ENCODE measurements around the gene PDIA6. TPM values are rescaled to one million over a fixed set of nuclear protein-coding genes. Genes with fewer than 3 reads are reported as not detected.
A peak's percentile ranks its signal among the peaks of the same experiment; 100 is the strongest.
"Not testable (repeated sequence)": the region's sequence is repeated elsewhere in the genome, so short reads cannot be mapped to it uniquely, and the experiment has no call there.

PDIA6 gene
- total RNA-seq, 2 experiments from 2014 or later = 127 to 136 TPM

DNA sequence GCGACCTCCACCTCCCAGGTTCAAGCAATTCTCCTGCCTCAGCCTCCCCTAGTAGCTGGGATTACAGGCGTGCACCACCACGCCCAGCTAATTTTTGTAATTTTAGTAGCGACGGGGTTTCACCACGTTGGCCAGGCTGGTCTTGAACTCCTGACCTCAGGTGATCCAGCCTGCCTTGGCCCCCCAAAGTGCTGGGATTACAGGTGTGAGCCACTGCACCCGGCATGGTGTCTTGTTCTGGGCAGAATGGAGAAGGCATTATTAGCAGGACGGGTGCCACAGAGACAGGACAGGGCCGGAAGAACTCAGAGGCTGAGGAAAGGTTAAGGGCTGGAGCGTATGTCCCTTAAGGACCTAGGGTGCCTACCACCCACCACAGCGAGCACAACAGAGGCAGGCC is 31.8 kb downstream of the PDIA6 start:
- CTCF ChIA-PET, POLR2A ChIA-PET, H3K4me1 Mint-ChIP-seq, DNase-seq, H3K9me3 Mint-ChIP-seq, H3K27ac Mint-ChIP-seq, H3K4me3 Mint-ChIP-seq, H3K27me3 Mint-ChIP-seq: not testable (repeated sequence)
- H3K36me3 Mint-ChIP-seq (ENCODE audit: low read depth) = peaks cover 34% of the 10 kb centered on the region

DNA sequence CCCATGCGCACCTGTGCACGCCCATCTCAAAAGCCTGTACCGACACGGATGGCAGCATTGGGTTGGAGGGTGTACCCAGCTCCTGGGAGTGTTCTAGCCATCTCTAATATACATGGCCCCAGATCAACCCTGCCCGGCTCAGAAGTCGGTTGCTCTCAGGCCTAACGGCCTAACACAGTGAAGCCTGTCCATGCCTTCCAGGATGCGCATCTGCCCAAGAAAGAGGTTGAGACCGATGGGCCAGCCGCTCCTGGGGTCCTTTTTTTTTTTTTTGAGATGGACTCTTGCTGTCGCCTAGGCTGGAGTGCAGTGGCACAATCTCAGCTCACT is 32.1 kb downstream of the PDIA6 start:
- H3K36me3 Mint-ChIP-seq (ENCODE audit: low read depth) = peaks cover 34% of the 10 kb centered on the region
- DNase-seq = no peak
- H3K9me3 Mint-ChIP-seq = no peaks in the 10 kb centered on the region
- no peak overlapping the region for H3K27ac Mint-ChIP-seq
- H3K27me3 Mint-ChIP-seq = no peaks in the 10 kb centered on the region
- H3K4me3 Mint-ChIP-seq = no peak overlapping the region
- POLR2A ChIA-PET = no interaction called here
- H3K4me1 Mint-ChIP-seq = no peaks in the 10 kb centered on the region
- CTCF ChIA-PET = no interaction called here

DNA sequence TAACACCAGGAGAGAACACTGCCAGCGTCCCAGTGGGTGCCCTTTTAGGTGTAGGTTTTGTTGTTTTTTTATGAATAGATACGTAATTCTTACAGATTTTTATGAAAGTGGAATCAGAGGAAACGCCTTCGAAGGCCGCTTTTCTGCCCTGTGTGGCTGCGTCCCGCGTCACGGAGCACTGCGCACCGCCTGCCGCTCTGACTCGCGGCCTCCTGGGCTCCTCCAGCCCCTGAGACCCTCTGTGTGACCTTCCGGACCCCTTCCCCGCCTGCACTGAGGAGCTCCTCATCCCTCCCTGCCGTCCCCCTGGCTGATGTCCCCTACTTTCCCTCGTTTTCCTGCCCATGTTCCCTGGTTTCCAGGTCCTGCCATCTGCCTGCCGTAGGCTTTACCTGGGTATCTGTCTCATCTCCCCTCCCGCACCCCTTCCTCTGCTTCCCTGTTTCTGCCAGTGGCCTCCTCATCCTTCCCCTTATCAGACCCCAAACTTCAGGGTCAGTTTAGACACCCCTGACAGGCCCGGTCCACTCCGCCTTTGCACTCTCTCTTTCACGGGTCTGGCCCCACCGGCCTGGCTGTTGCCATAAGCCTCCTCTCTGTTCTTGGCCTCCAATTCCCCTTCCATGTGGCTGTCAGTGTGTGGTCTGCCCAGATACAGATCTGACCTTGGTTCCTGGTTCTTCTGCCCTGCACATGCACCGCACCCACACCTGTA is 32.7 kb downstream of the PDIA6 start:
- no peak for DNase-seq
- H3K27ac Mint-ChIP-seq = no peak overlapping the region
- peaks cover 29% of the 10 kb centered on the region for H3K36me3 Mint-ChIP-seq (ENCODE audit: low read depth)
- no peak overlapping the region for H3K4me3 Mint-ChIP-seq
- H3K27me3 Mint-ChIP-seq = no peaks in the 10 kb centered on the region
- H3K9me3 Mint-ChIP-seq = no peaks in the 10 kb centered on the region
- CTCF ChIA-PET = no interaction called here
- POLR2A ChIA-PET = no interaction called here
- no peaks in the 10 kb centered on the region for H3K4me1 Mint-ChIP-seq

DNA sequence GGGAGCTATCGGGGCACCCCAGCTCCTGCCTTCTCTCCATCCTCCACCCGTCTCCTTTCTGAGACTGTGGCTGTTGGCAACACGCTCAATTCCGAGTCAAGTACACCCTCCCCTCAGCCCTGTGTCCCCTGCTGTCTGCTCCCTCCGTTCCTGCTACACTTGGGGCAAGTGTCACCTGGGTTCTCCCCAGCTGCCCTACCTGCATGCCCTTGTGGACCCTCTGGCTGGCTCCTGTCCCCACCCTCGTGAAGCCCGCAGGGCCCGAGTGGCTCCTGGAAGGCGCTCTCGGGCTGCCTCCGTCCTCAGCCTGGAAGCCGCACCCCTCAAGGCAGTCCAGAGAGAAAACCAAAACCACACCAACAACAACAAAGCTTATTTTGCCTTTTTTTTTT is 33.9 kb downstream of the PDIA6 start:
- H3K9me3 Mint-ChIP-seq = no peaks in the 10 kb centered on the region
- DNase-seq = no peak
- H3K4me1 Mint-ChIP-seq = no peaks in the 10 kb centered on the region
- H3K27me3 Mint-ChIP-seq = no peaks in the 10 kb centered on the region
- peak overlapping the region; percentile 19 for H3K27ac Mint-ChIP-seq
- ChIA-PET POLR2A (no interaction called here), CTCF (no interaction called here)
- H3K4me3 Mint-ChIP-seq = no peak overlapping the region
- peaks cover 18% of the 10 kb centered on the region for H3K36me3 Mint-ChIP-seq (ENCODE audit: low read depth)

DNA sequence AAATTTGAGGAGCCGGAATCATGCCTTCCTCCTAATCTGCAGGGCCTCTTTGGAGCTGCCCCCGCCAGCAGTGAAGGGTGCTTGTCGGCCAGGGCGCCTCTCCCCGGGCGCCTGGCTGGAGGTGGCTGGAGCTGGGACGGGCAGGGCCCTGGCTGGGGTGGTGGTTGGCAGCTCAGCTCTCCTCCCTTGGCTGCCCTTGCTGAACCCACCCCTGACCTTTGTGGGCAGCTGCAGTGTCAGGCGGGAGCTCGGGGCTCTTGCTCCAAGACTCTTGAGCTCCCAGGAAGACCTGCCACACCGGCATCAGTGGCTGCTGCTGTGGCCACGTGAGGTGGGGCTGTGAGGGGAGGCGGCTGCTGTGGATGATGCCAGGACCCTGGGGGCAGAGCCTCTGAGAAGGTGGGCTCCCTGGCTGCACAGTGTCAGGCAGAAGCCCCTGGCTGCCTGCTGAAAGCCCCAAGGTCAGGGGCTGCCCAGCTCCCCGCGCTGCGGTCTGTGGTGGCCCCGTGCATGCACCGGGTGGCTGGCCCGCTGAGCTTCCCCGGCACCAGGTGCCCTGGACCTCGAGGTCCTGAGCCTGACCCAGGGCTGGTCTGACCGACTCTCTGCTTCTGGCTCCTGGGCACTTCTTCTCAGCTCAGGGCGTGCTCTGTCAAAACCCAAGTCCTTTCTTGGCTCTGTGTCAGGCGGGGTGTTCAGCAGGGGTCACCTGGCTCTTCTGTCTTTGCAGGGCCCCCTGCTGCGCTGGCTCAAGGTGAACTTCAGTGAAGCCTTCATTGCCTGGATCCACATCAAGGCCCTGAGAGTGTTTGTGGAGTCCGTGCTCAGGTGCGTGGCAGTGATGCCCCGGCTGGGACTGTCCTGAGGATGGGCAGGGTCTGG is 34.5 kb downstream of the PDIA6 start:
- Mint-ChIP-seq H3K4me1 (no peaks in the 10 kb centered on the region), H3K4me3 (no peak overlapping the region), H3K27me3 (no peaks in the 10 kb centered on the region), H3K36me3 (ENCODE audit: low read depth) (peaks cover 13% of the 10 kb centered on the region), H3K9me3 (no peaks in the 10 kb centered on the region), H3K27ac (no peak overlapping the region)
- no peak for DNase-seq
- ChIA-PET POLR2A (no interaction called here), CTCF (interaction anchor here (1.3 kb wide), 1 partner anchor 8 kb away, joined by 5 read pairs; no protein-coding TSS in a partner anchor)

DNA sequence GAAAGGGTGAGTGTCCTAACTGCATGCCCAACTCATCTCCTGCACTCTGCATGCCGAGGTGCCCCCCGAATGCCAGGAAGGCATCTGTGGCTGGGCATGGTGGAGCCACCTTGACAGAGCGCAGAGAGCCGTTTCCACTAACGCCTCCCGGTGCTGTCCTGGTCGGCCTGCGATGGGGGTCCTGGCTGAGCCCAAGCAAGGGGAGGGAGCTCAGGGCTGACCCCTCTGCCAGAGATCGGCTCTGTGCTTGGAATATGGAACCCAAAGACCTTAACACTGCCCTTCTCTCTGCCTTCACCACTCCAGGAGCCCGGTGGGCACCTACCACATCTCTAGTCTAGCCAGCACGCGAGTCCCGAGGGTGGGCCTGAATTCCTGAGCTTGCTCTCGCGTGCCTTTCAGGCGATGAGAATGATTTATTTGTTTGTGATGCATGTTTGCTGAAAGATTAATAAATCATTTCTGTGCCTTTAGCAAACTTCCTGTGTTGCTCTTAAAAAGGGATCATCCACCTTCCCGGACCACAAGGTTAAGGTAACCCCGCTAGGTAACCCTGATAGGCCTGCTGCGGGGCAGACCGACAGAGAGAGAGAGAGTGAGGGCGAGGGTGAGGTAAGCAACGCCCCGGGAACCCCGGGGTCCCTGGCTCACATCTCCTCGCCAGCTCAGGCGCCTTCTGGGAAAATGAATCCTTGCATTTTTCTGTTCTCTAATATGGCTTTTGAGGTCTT is 35.3 kb downstream of the PDIA6 start:
- H3K4me1 Mint-ChIP-seq = no peaks in the 10 kb centered on the region
- DNase-seq = no peak
- no peaks in the 10 kb centered on the region for H3K27me3 Mint-ChIP-seq
- ChIA-PET POLR2A (no interaction called here), CTCF (interaction anchor here (1.3 kb wide), 1 partner anchor 9 kb away, joined by 5 read pairs; no protein-coding TSS in a partner anchor)
- no peak overlapping the region for H3K4me3 Mint-ChIP-seq
- no peak overlapping the region for H3K27ac Mint-ChIP-seq
- H3K36me3 Mint-ChIP-seq (ENCODE audit: low read depth) = peaks cover 9% of the 10 kb centered on the region
- H3K9me3 Mint-ChIP-seq = no peaks in the 10 kb centered on the region

DNA sequence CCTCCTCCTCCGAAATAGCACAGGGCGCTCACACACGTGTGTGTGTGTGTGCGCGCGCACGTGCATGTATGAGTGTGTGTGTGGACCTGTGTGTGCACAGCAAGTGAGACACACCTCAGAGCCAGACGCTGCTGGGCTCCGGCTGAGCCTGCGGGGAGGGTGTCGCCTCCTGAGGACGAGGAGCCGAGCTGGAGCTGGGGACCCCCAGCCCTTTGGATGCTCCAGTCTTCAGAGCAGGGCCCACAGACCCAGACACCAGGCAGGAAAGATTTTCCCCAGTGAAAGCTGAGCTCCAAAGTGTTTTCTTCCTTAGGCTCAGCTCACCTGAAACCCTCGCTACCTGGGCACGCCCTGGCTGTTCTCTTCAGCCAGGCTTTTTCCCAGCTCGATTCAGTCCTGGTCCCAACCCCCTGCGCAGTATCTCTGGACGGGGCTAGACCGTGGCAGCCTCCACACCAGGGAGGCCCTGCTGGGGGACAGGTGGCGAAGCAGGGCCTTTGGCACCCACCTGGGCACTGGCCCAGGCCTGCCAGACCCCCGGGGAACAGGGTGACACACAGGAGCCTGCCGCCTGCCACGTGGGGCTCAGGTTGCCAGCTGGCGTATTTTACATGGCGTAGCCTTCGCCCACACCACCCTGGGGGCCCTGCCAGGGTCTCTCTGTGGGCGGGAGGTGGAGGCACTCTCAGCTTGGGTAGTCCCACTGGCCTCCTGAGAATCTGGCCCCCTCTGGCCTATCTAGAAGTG is 36.2 kb downstream of the PDIA6 start:
- no peaks in the 10 kb centered on the region for H3K4me1 Mint-ChIP-seq
- ChIA-PET POLR2A (interaction anchor here (0.5 kb wide), 1 partner anchor 643 kb away, joined by 3 read pairs; no protein-coding TSS in a partner anchor), CTCF (no interaction called here)
- H3K9me3 Mint-ChIP-seq = no peaks in the 10 kb centered on the region
- H3K27ac Mint-ChIP-seq = no peak overlapping the region
- no peak for DNase-seq
- H3K4me3 Mint-ChIP-seq = no peak overlapping the region
- no peaks in the 10 kb centered on the region for H3K27me3 Mint-ChIP-seq
- H3K36me3 Mint-ChIP-seq (ENCODE audit: low read depth) = peaks cover 7% of the 10 kb centered on the region

DNA sequence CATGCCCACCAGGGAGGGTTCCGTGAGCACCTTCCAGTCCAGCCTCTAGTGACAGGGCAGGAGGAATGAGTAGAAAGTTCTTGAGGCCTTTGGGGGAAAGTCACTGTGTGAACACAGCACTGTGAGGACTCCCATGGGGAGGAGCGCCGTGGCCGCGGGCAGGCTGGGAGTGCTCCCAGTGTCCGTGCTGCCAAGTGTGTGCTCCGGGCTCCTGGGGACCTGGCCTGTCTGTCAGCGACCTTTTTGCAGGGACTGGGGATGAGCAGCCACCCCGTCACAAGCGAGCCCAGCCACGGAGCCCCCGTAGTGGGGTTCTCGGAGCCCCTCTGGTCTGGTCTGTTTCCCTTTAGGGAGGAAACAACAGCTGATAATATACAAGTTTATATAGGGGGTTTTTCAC is 36.8 kb downstream of the PDIA6 start:
- Mint-ChIP-seq H3K27me3 (no peaks in the 10 kb centered on the region), H3K36me3 (ENCODE audit: low read depth) (peaks cover 6% of the 10 kb centered on the region), H3K4me3 (no peak overlapping the region), H3K27ac (no peak overlapping the region), H3K4me1 (no peaks in the 10 kb centered on the region), H3K9me3 (no peaks in the 10 kb centered on the region)
- POLR2A ChIA-PET = interaction anchor here (0.5 kb wide), 1 partner anchor 644 kb away, joined by 3 read pairs; no protein-coding TSS in a partner anchor
- no peak for DNase-seq
- CTCF ChIA-PET = no interaction called here

DNA sequence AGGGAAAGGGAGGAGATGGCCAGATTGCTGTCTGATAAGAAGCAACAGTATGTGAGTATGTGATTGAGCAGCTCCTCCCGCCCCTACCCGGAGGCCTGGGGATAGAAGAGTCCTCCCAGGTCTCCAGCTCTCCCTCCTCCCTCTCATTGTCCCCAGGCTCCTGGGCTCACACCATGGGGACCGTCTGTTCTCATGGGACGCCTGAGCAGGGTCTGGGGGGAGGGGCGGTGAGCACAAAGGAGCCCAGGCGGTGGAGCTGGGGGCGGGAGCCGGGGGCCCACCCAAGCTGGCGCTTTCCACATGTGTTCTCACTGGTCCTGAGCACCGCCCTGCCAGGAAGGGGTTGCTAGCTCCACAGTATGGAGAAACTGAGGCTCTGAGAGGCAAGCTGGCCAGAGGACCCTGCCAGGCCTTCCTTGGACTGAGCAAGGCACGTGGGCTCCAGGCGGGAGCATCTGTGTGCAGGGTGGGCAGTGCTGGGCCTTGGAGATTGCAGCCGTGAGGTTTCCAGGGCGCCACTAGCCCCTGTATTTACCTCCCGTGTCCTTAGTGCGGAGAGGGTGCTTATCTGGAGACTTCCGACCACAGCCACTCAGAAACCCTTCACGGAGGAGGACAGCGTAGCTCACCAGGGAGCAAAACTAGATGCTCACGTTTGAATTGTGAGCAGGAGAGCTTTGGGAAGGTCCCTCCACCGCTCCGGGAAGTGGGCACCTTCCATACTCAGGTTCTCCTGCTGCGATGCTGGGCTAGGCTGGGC is 37.4 kb downstream of the PDIA6 start:
- Mint-ChIP-seq H3K27me3 (no peaks in the 10 kb centered on the region), H3K27ac (no peak overlapping the region), H3K36me3 (ENCODE audit: low read depth) (peaks cover 4% of the 10 kb centered on the region), H3K4me1 (no peaks in the 10 kb centered on the region), H3K4me3 (no peak overlapping the region), H3K9me3 (no peaks in the 10 kb centered on the region)
- ChIA-PET CTCF (interaction anchor here (0.5 kb wide), 1 partner anchor 17 kb away, joined by 3 read pairs; no protein-coding TSS in a partner anchor), POLR2A (interaction anchor here (0.5 kb wide), 1 partner anchor 644 kb away, joined by 3 read pairs; no protein-coding TSS in a partner anchor)
- no peak for DNase-seq

DNA sequence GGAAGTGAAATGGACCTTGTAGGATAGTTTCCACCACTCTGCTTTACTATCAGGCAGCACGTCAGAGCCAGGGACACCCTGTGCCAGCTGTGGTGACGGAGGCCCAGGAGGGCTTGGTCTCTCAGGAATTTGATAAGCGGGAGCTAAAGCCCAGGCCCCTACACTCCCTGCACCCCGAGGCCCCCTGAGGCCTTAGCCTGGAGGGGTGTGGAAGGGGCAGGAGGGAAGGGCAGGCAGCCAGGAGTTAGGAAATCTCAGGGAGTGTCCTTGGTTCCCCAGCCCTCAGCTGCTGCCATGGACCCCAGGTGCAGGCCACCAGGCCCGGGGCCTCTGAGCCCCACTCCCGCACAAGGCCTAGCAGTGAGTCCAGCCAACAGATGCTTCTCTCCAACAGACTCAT is 38.2 kb downstream of the PDIA6 start:
- Mint-ChIP-seq H3K4me3 (no peak overlapping the region), H3K9me3 (no peaks in the 10 kb centered on the region), H3K36me3 (ENCODE audit: low read depth) (no peaks in the 10 kb centered on the region), H3K27ac (no peak overlapping the region), H3K4me1 (no peaks in the 10 kb centered on the region), H3K27me3 (no peaks in the 10 kb centered on the region)
- DNase-seq = no peak
- ChIA-PET POLR2A (no interaction called here), CTCF (no interaction called here)

DNA sequence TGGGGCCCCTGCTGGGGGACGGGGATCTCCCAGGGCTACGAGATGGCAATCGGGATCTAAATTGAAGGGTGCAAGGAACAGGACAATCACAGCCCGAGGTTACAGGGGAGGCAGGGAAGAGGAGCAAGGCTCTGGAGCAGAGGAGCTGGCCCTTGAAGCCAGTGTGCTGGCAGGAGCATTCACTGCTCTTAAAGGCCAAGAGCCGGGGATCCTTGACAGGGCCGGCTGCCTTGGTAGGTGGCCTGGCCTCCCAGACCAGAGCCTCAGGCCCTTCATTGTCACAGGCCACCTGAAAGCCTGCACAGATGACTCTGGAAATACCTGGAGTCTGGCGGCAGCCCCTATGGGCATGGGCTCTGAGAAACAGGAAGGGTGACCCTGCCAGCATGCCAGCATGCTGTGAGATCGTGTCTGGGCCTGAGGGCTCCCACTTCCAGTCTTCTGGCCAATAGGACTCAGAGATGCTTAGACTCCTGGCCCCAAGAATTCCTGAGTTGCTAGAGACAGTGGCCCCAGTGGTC is 38.7 kb downstream of the PDIA6 start:
- CTCF ChIA-PET = interaction anchor here (1.2 kb wide), 1 partner anchor 16 kb away, joined by 3 read pairs; no protein-coding TSS in a partner anchor
- Mint-ChIP-seq H3K27ac (no peak overlapping the region), H3K4me3 (no peak overlapping the region), H3K4me1 (no peaks in the 10 kb centered on the region), H3K27me3 (no peaks in the 10 kb centered on the region), H3K36me3 (ENCODE audit: low read depth) (no peaks in the 10 kb centered on the region), H3K9me3 (no peaks in the 10 kb centered on the region)
- no peak for DNase-seq
- POLR2A ChIA-PET = no interaction called here

DNA sequence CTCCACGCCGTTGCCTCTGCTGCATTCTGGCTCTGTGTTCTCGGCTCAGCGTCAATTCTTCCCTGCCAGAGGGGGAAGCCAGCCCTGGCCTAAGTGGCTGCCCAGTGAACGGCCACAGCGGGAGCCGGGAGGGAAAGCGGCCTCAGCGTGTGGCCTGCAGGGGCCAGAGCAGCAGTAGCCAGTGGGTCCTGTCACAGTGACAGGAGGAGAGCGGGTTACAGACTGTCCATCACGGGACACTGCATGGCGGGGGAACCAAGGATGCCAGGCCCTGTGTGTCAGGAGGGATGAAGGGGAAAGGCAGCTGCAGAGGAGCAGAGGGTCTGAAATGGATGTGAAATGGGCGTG is 39.7 kb downstream of the PDIA6 start:
- Mint-ChIP-seq H3K9me3 (no peaks in the 10 kb centered on the region), H3K4me3 (no peak overlapping the region), H3K27me3 (no peaks in the 10 kb centered on the region), H3K36me3 (ENCODE audit: low read depth) (no peaks in the 10 kb centered on the region), H3K27ac (no peak overlapping the region), H3K4me1 (no peaks in the 10 kb centered on the region)
- ChIA-PET CTCF (interaction anchor here (1.2 kb wide), 2 partner anchors 17 to 63 kb away, joined by 3 read pairs; no protein-coding TSS in a partner anchor), POLR2A (no interaction called here)
- no peak for DNase-seq
